Gastrocnemius medialis (tissue), 4 donors: ENCODE data around the gene PTPRN2.

Experiments used
- CTCF ChIP-seq, 5 experiments: fragments of 450-650 bp in 3 of 5; fragments of 200-600 bp in 2 of 5; sonication (generic) in 2 of 5; IDR thresholded peaks in 4 of 5; conservative IDR thresholded peaks in 1 of 5; 1 replicate in 4 of 5; 2 replicates in 1 of 5; pipeline ENCODE4 v1.5.1; 2016 to 2019; ENCODE audit warnings: antibody characterized with exemption in 5 of 5, mild to moderate bottlenecking in 3 of 5, moderate library complexity in 3 of 5
- POLR2A ChIP-seq, 2 donors: fragments of 450-650 bp; IDR thresholded peaks; one replicate each; pipeline ENCODE4 v1.6.1; 2017; ENCODE audit warnings: antibody characterized with exemption in 2 of 2, mild to moderate bottlenecking in 2 of 2, moderate library complexity in 2 of 2

GRCh38 chr7:158386355-158386618 lies 201.3 kb downstream of the PTPRN2 start:
- TF ChIP-seq POLR2A (IDR thresholded peaks at IDR 0.05): no peak
- no peak for TF ChIP-seq CTCF (IDR thresholded peaks at IDR 0.05 in 4 of 5, conservative IDR thresholded peaks at IDR 0.05 in 1 of 5)
